Right lobe of liver (tissue), 6 donors: ENCODE measurements around the gene SPTB. TPM values are rescaled to one million over a fixed set of nuclear protein-coding genes. Genes with fewer than 3 reads are reported as not detected.

ENCODE experiments used
- ATAC-seq, 4 donors: fragments of 200-7000 bp; cut with Tn5 transposase; one replicate each; pipeline ENCODE4 v1.9.1; 2020; ENCODE audit warnings: mild to moderate bottlenecking in 4 of 4, moderate library complexity in 4 of 4
- DNase-seq, 3 donors: peaks; one replicate each; pipeline ENCODE4 v3.0.0-alpha.2; 2020
- H3K27ac ChIP-seq, 3 donors: fragments of 200-600 bp; one replicate each; pipeline ENCODE4 v1.8.0; 2022
- H3K27me3 ChIP-seq, 2 donors: fragments of 200-600 bp; one replicate each; pipeline ENCODE4 v1.8.0; 2022
- H3K36me3 ChIP-seq, 4 donors: fragments of 200-600 bp; sonication (generic) in 1 of 4; one replicate each; pipeline versions ENCODE4 v1.5.1 to v1.8.0; 2017 to 2022; ENCODE audit warnings: control low read depth in 1 of 4
- H3K4me1 ChIP-seq, 4 donors: fragments of 200-600 bp; sonication (generic) in 1 of 4; one replicate each; pipeline versions ENCODE4 v1.5.1 to v1.8.0; 2017 to 2022; ENCODE audit warnings: control low read depth in 1 of 4
- H3K4me3 ChIP-seq, 3 donors: fragments of 200-600 bp; one replicate each; pipeline ENCODE4 v1.8.0; 2022
- H3K9me3 ChIP-seq, 4 donors: fragments of 200-600 bp; sonication (generic) in 1 of 4; one replicate each; pipeline versions ENCODE4 v1.5.1 to v1.8.0; 2017 to 2022; ENCODE audit warnings: control low read depth in 1 of 4
- POLR2A ChIP-seq: fragments of 450-650 bp; IDR thresholded peaks from one replicate; pipeline ENCODE4 v1.6.1; 2017; ENCODE audit warnings: antibody characterized with exemption, mild to moderate bottlenecking
- WGBS: methylation state at CpG from one replicate; pipeline ENCODE4 v1.1.6; 2018; ENCODE audit warnings: low coverage, low lambda C conversion rate; ENCODE audit not compliant: insufficient coverage; ENCODE audit errors: missing lambda C conversion rate; 5-methylcytosine and 5-hydroxymethylcytosine counted together
- intact Hi-C, 2 donors: fragments of 100-400 bp; cut with DNase I; formaldehyde crosslinking; loops; one replicate each; pipeline versions ENCODE4 v1.11.2 to v1.14.1; 2022
- total RNA-seq, 6 experiments: library from RNA; depleted of rRNA in 2 of 6; stranded (reverse); fragments of >200 nt in 2 of 6; fragmentation: NEBNext Ultra II Directional in 3 of 6; extraction: Animal tissue kit (Norgen Biotek cat#: 25700) in 3 of 6; gene quantifications; one replicate each; pipeline versions ENCODE4 v1.1.0 to v1.2.4, GENCODE V29; 2016 to 2023
- TF ChIP-seq, protein P1 (sequence below), 4 donors: fragments of 200-600 bp in 3 of 4; fragments of 450-650 bp in 1 of 4; IDR thresholded peaks; one replicate each; pipeline versions ENCODE4 v1.5.1 to v1.8.0; 2016 to 2022; ENCODE audit warnings: antibody characterized with exemption in 4 of 4, mild to moderate bottlenecking in 2 of 4
- donor health status: DM: no; HTN: yes; CAD: no.
- donor health status: DM: no; HTN: no; CAD: no.
- donor health status: DM: no; HTN: no; CAD: no.
- donor health status: DM: no; HTN: yes; CAD: no.
- donor health status: DM: no; HTN: yes; CAD: no.

SPTB gene
- total RNA-seq, 6 experiments from 2014 or later, result 0.12 to 2.4 (median 0.72) TPM

DNA sequence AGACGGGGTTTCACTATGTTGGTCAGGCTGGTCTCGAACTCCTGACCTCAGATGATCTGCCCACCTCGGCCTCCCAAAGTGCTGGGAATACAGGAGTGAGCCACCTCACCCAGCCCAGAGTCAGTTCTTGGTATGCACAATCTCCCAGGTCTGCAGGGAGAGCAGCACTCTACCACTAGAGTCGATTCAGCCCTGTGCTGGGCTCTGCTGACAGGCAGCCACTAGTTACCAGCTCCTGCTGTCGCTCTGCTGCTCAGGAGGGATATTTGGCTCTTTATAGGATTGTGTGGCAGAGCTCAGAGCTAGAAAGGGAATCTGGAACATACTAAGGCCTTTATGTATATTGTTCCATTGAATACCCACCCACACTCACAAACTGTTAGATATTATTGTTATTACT is 44.3 kb downstream of the SPTB start:
- 100% methylated on average over 1 of the region's 5 CpGs for WGBS
- H3K4me1 ChIP-seq, result no peaks in the 10 kb centered on the region
- no peak overlapping the region for H3K4me3 ChIP-seq
- H3K36me3 ChIP-seq, result no peaks in the 10 kb centered on the region
- ATAC-seq (no peak), DNase-seq (no peak)
- TF ChIP-seq POLR2A, result no peak
- TF ChIP-seq, protein P1, sequence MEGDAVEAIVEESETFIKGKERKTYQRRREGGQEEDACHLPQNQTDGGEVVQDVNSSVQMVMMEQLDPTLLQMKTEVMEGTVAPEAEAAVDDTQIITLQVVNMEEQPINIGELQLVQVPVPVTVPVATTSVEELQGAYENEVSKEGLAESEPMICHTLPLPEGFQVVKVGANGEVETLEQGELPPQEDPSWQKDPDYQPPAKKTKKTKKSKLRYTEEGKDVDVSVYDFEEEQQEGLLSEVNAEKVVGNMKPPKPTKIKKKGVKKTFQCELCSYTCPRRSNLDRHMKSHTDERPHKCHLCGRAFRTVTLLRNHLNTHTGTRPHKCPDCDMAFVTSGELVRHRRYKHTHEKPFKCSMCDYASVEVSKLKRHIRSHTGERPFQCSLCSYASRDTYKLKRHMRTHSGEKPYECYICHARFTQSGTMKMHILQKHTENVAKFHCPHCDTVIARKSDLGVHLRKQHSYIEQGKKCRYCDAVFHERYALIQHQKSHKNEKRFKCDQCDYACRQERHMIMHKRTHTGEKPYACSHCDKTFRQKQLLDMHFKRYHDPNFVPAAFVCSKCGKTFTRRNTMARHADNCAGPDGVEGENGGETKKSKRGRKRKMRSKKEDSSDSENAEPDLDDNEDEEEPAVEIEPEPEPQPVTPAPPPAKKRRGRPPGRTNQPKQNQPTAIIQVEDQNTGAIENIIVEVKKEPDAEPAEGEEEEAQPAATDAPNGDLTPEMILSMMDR (IDR thresholded peaks at IDR 0.05), result no peak
- H3K27ac ChIP-seq, result no peak overlapping the region
- no peaks in the 10 kb centered on the region for H3K27me3 ChIP-seq
- intact Hi-C loops, result no loop called here
- no peaks in the 10 kb centered on the region for H3K9me3 ChIP-seq

DNA sequence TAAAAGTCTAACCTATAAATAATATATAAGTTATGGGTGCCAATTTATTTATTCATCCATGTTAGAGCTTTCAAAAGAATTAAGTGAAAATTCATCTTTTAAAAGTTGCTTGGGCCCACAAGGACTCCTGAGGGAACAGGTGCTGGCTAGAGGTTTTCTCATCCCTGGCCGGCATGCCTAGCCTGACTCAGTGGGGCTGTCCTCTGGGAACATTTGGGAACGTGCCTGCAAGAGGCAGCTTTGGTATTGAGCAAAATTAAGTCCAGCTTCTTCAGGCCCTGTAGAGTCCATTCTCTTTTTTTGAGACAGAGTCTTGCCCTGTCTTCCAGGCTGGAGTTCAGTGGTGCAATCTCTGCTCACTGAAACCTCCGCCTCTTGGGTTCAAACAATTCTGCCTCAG is 44.7 kb downstream of the SPTB start:
- ATAC-seq, result no peak

DNA sequence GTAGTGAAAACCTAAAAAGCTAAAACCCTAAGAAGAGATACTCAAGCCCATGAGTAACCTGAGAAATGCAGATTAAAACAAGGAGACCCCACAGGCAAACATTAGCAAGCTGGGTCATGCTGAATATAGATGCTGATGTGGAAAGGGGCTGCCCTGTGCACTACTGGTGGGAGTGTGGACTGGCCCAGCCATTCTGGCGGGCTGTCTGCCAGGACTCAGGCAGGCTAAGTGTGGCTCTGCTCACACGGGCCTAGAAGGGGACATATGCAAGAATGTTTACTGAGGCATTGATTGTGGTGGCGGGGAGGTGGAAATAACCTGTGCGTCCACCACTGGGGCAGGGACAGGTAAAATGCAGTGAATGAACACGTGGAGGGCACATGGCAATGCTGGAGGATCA is 48.3 kb downstream of the SPTB start:
- no peaks in the 10 kb centered on the region for H3K4me1 ChIP-seq
- no peak overlapping the region for H3K4me3 ChIP-seq
- no peak for TF ChIP-seq POLR2A
- TF ChIP-seq, protein P1 (IDR thresholded peaks at IDR 0.05), result no peak
- no peaks in the 10 kb centered on the region for H3K36me3 ChIP-seq
- no peaks in the 10 kb centered on the region for H3K27me3 ChIP-seq
- no peak overlapping the region for H3K27ac ChIP-seq
- intact Hi-C loops, result no loop called here
- no peaks in the 10 kb centered on the region for H3K9me3 ChIP-seq
- 63% methylated on average over 5 of the region's 5 CpGs for WGBS
- DNase-seq (no peak), ATAC-seq (no peak)

More for the DNA sequence above, 44.7 kb downstream of the SPTB start:
- Histone ChIP-seq H3K36me3 (no peaks in the 10 kb centered on the region), H3K4me3 (no peak overlapping the region), H3K9me3 (no peaks in the 10 kb centered on the region), H3K4me1 (no peaks in the 10 kb centered on the region), H3K27me3 (no peaks in the 10 kb centered on the region), H3K27ac (no peak overlapping the region)
- no peak for DNase-seq
- 54% methylated on average over 2 of the region's 3 CpGs for WGBS
- intact Hi-C loops, result no loop called here
- TF ChIP-seq, protein P1 (IDR thresholded peaks at IDR 0.05), result no peak
- TF ChIP-seq POLR2A, result no peak

DNA sequence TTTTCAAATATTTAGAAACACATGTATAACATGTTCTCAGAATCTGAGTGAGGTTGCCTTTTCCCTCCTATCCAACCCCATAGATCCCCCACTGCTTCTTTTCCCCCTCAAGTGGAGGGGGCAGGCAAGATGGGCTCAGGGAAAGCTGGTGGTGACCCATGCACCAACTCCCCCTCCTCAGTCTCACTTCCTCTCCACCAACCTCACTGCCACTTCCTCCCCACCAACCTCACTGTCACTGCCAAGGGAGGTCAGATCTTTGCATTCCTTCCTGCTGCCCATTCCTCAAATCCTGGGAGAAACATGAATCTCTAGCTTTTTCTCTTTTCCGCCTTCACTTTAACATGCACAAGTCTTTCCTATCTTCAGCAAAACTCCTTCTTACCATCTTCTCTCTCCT is 48.7 kb downstream of the SPTB start:
- H3K4me1 ChIP-seq, result no peaks in the 10 kb centered on the region
- 54% methylated on average over 1 of the region's 1 CpG for WGBS
- no peaks in the 10 kb centered on the region for H3K36me3 ChIP-seq
- no peaks in the 10 kb centered on the region for H3K9me3 ChIP-seq
- DNase-seq (no peak), ATAC-seq (no peak)
- TF ChIP-seq POLR2A, result no peak
- TF ChIP-seq, protein P1 (IDR thresholded peaks at IDR 0.05), result no peak
- intact Hi-C loops, result no loop called here
- no peaks in the 10 kb centered on the region for H3K27me3 ChIP-seq
- H3K27ac ChIP-seq, result no peak overlapping the region
- no peak overlapping the region for H3K4me3 ChIP-seq

DNA sequence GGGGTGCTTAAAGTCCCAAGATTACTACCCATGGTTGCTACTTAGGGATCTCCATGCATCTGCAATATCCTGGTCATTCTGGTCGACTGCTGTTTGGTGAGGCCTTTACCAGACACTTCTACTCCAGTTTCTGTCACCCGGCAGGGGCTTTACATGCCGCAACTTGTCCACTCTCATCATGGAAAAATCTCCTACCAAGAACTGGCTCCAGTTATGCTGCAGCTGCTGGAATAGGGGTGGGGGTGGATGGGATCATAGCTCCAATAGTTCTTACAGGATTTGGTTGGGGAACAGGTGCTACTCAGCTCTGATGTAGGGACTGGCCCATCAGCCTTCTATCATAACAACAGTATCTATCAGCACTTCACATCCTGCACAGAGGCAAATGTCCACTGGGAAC is 51.6 kb downstream of the SPTB start:
- no peak overlapping the region for H3K4me3 ChIP-seq
- intact Hi-C loops, result loop anchor here in 1 of 2 donors (10.0 kb wide), 1 partner anchor 47 kb away; the partner anchor contains the start of gene SPTB

More for the DNA sequence above, 51.6 kb downstream of the SPTB start:
- H3K27me3 ChIP-seq, result no peaks in the 10 kb centered on the region
- no peaks in the 10 kb centered on the region for H3K4me1 ChIP-seq
- no peak for ATAC-seq
- WGBS, result no CpG with 5 or more reads among the region's 3 CpGs
- TF ChIP-seq, protein P1 (IDR thresholded peaks at IDR 0.05), result no peak
- TF ChIP-seq POLR2A, result no peak
- no peak overlapping the region for H3K27ac ChIP-seq
- no peaks in the 10 kb centered on the region for H3K36me3 ChIP-seq
- DNase-seq, result no peak
- H3K9me3 ChIP-seq, result no peaks in the 10 kb centered on the region
